Osteocyte (in vitro differentiated cells): ENCODE results near the gene ASCL1. TPM values are rescaled to one million over a fixed set of nuclear protein-coding genes. Genes with fewer than 3 reads are reported as not detected.

Experiments
- DNase-seq: peaks from one replicate; pipeline ENCODE4 v3.0.0; 2021; ENCODE audit warnings: mixed read lengths; ENCODE audit not compliant: unreplicated experiment; ENCODE audit errors: extremely low spot score
- H3K27ac Mint-ChIP-seq: one replicate; pipeline ENCODE4 v1.8.0; 2021; ENCODE audit warnings: mild to moderate bottlenecking, mixed read lengths; ENCODE audit not compliant: unreplicated experiment
- H3K27me3 Mint-ChIP-seq: one replicate; pipeline ENCODE4 v1.8.0; 2021; ENCODE audit warnings: mixed read lengths; ENCODE audit not compliant: unreplicated experiment
- H3K36me3 Mint-ChIP-seq: one replicate; pipeline ENCODE4 v1.8.0; 2021; ENCODE audit warnings: mixed read lengths; ENCODE audit not compliant: unreplicated experiment
- H3K4me1 Mint-ChIP-seq: one replicate; pipeline ENCODE4 v1.8.0; 2021; ENCODE audit warnings: mixed read lengths; ENCODE audit not compliant: unreplicated experiment
- H3K4me3 Mint-ChIP-seq: one replicate; pipeline ENCODE4 v1.8.0; 2021; ENCODE audit warnings: mild to moderate bottlenecking, moderate library complexity, mixed read lengths; ENCODE audit not compliant: unreplicated experiment
- H3K9me3 Mint-ChIP-seq: one replicate; pipeline ENCODE4 v1.8.0; 2021; ENCODE audit warnings: mixed read lengths; ENCODE audit not compliant: unreplicated experiment
- CTCF ChIP-seq: fragments of 200-600 bp; sonication (generic); IDR thresholded peaks from 2 replicates; pipeline ENCODE4 v1.5.0; 2021; ENCODE audit warnings: antibody characterized with exemption, mild to moderate bottlenecking, moderate library complexity
- total RNA-seq: library from RNA; stranded (reverse); gene quantifications from 2 replicates; pipeline ENCODE4 v1.2.1, GENCODE V29; 2021

Gene ASCL1
- total RNA-seq, 1 donor from 2014 or later, result not detected

- Mint-ChIP-seq H3K9me3 (no peaks in the 10 kb centered on the region), H3K4me3 (no peak overlapping the region), H3K27me3 (no peaks in the 10 kb centered on the region), H3K36me3 (no peaks in the 10 kb centered on the region), H3K4me1 (no peaks in the 10 kb centered on the region), H3K27ac (no peak overlapping the region)
- TF ChIP-seq CTCF, result no peak
- DNase-seq, result no peak
These were observed 19.3 kb downstream of the ASCL1 start for GRCh38 chr12:102976609-102977280.

DNA sequence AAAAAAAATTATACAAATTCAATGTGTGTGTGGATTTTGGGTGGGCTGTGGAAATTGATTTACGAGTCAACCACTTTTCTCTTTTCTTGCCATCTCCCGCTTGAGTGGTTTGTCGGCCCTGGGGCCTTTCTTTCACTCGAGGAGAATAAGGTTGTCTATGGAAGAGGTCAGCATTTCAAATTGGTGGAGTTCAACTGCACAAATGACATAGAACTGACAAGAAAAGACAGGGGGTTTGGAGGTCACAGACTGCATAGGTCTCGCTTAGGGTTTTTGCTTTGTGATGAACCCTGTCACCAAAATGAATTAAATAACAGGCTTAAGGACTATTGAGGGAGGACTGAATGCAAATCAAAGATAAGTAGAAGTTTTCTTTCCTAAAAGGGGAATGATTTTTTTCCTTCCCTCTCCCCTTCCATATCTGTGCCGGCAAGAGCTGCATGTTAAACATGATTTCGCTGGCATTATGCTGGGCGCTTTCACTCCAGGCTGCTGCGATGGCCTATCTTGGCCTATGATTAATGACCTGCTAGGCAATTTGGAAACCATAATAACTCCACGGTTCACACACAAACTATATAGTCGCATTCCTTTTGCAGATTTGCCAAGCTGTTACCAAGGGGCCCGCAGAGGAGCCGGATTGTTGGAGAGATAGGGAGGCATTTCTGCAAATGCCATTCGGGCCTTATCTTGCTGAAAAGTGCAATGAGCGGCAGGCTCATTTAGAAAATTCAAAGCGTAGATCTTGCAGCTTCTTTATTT lies 20.7 kb downstream of the ASCL1 start:
- TF ChIP-seq CTCF, result no peak
- no peak overlapping the region for H3K27ac Mint-ChIP-seq
- no peak for DNase-seq
- H3K9me3 Mint-ChIP-seq, result no peaks in the 10 kb centered on the region
- H3K27me3 Mint-ChIP-seq, result no peaks in the 10 kb centered on the region
- no peaks in the 10 kb centered on the region for H3K4me1 Mint-ChIP-seq
- H3K36me3 Mint-ChIP-seq, result no peaks in the 10 kb centered on the region
- H3K4me3 Mint-ChIP-seq, result no peak overlapping the region

DNA sequence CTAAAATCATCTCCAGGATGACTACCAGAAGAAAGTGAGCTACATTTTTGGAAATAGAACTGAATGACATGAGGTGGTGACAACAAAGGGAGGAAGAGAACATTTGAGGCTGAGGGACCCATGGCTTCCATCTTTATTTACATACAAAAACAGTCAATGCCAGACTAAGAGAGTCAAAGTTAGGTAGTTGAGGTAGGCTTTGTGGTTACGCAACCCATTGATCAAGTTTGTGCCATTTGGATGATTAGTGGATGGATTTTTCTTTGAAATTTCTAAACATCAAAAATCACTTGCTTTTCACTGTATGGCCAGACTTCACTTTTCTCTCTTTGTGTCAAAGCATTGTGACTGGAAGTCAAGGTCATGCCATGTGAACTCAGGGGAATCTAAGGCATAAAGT lies 22.9 kb downstream of the ASCL1 start:
- TF ChIP-seq CTCF, result no peak
- H3K36me3 Mint-ChIP-seq, result no peaks in the 10 kb centered on the region
- H3K4me3 Mint-ChIP-seq, result no peak overlapping the region
- H3K9me3 Mint-ChIP-seq, result no peaks in the 10 kb centered on the region
- H3K27me3 Mint-ChIP-seq, result no peaks in the 10 kb centered on the region
- H3K27ac Mint-ChIP-seq, result no peak overlapping the region
- H3K4me1 Mint-ChIP-seq, result no peaks in the 10 kb centered on the region
- DNase-seq, result no peak

DNA sequence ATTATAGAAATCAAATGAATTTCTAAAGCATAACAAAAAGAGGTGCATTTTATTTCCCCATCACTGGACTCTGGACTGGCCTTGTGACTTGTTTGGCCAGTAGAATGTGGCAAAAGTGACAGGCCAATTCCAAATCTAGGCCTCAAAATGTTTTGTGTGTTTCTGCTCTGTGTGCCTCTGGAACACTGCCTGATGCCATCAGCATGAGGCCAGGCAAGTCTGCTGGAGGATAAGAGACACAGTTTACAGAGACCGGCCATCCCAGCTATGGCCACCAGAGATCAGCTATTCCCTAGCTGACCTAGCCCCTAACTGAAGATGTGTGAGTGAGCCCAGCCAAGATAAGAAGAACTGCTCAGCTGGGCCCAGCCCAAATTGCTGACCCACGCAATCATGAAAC lies 32.9 kb downstream of the ASCL1 start:
- no peaks in the 10 kb centered on the region for H3K4me1 Mint-ChIP-seq
- H3K27ac Mint-ChIP-seq, result no peak overlapping the region
- H3K4me3 Mint-ChIP-seq, result no peak overlapping the region
- no peak for DNase-seq
- H3K9me3 Mint-ChIP-seq, result peaks cover 4% of the 10 kb centered on the region
- TF ChIP-seq CTCF, result no peak
- no peaks in the 10 kb centered on the region for H3K27me3 Mint-ChIP-seq
- H3K36me3 Mint-ChIP-seq, result no peaks in the 10 kb centered on the region

DNA sequence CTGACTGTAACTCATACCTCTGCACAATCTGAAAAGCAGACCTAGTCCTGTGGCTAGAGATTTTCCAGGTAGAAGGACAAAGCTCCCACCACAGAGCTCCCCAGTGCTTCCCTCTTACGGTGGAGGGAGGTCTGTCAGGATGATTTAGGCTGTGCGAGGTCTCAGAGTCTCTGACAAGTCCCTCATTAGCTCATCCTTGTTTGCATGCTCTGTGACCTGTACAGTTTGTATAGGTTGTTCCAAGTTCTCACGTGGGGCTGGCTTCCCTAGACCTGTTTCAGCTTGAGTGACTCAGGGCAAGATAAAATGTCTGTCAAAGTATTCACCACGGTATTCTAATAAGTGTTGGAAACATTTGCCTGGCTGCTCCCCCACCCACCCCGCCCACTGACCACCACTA lies 34.8 kb downstream of the ASCL1 start:
- Mint-ChIP-seq H3K27me3 (no peaks in the 10 kb centered on the region), H3K36me3 (no peaks in the 10 kb centered on the region), H3K9me3 (peaks cover 4% of the 10 kb centered on the region), H3K4me1 (no peaks in the 10 kb centered on the region), H3K4me3 (no peak overlapping the region), H3K27ac (no peak overlapping the region)
- TF ChIP-seq CTCF, result no peak
- DNase-seq, result no peak
